SH-SY5Y (cell line): ENCODE results near the gene GJB1.

Experiments used
- GATA2 ChIP-seq: IDR thresholded peaks from 2 replicates; pipeline ENCODE4 v1.6.1; 2011; ENCODE audit warnings: mild to moderate bottlenecking, low read depth, low read length
- GATA3 ChIP-seq: IDR thresholded peaks from 2 replicates; pipeline ENCODE4 v1.6.1; 2011; ENCODE audit warnings: low read depth, mild to moderate bottlenecking, low read length, moderate library complexity

GRCh38 chrX:71182871-71183270, 40.2 kb upstream of the GJB1 start:
- TF ChIP-seq GATA3 (no peak), GATA2 (no peak)
